Sigmoid colon (tissue), 7 donors: ENCODE measurements around the gene CCL7. TPM values are rescaled to one million over a fixed set of nuclear protein-coding genes. Genes with fewer than 3 reads are reported as not detected.
A peak's percentile ranks its signal among the peaks of the same experiment; 100 is the strongest.

ENCODE experiments used
- DNase-seq: peaks from one replicate; pipeline ENCODE4 v3.0.0-alpha.2; 2019
- H3K27ac ChIP-seq, 4 donors: fragments of 200-600 bp; sonication (generic); one replicate each; pipeline ENCODE4 v1.5.1; 2016 to 2019; ENCODE audit warnings: mild to moderate bottlenecking in 1 of 4
- H3K27me3 ChIP-seq, 3 donors: fragments of 200-600 bp; sonication (generic); one replicate each; pipeline ENCODE4 v1.5.1; 2019; ENCODE audit warnings: mild to moderate bottlenecking in 1 of 3
- H3K36me3 ChIP-seq, 4 donors: fragments of 200-600 bp; sonication (generic); one replicate each; pipeline ENCODE4 v1.5.1; 2016 to 2019
- H3K4me1 ChIP-seq, 4 donors: fragments of 200-600 bp; sonication (generic); one replicate each; pipeline ENCODE4 v1.5.1; 2017 to 2019
- H3K4me3 ChIP-seq, 4 donors: fragments of 200-600 bp; sonication (generic); one replicate each; pipeline ENCODE4 v1.5.1; 2017 to 2019; ENCODE audit warnings: mild to moderate bottlenecking in 2 of 4, moderate library complexity in 1 of 4
- H3K9me3 ChIP-seq, 4 donors: fragments of 200-600 bp in 3 of 4; sonication (generic) in 3 of 4; one replicate each; pipeline versions ENCODE4 v1.5.1 to v1.6.1; 2013 to 2019
- CTCF ChIP-seq, 4 experiments: fragments of 450-650 bp in 3 of 4; fragments of 200-600 bp in 1 of 4; IDR thresholded peaks; one replicate each; pipeline ENCODE4 v1.5.1; 2016 to 2019; ENCODE audit warnings: antibody characterized with exemption in 4 of 4, mild to moderate bottlenecking in 3 of 4, moderate library complexity in 2 of 4
- EP300 ChIP-seq, 4 donors: sonication (generic); formaldehyde crosslinking; IDR thresholded peaks; one replicate each; pipeline ENCODE4 v1.6.1; 2017; ENCODE audit warnings: antibody characterized with exemption in 4 of 4
- POLR2A ChIP-seq, 2 donors: fragments of 450-650 bp; IDR thresholded peaks; one replicate each; pipeline ENCODE4 v1.6.1; 2016; ENCODE audit warnings: antibody characterized with exemption in 2 of 2, mild to moderate bottlenecking in 2 of 2, moderate library complexity in 2 of 2
- POLR2AphosphoS5 ChIP-seq, 4 donors: sonication (generic); formaldehyde crosslinking; IDR thresholded peaks; one replicate each; pipeline ENCODE4 v1.6.1; 2017; ENCODE audit warnings: antibody characterized with exemption in 4 of 4
- WGBS, 2 donors: extraction: QIAGEN DNeasy Blood & Tissue Kit; methylation state at CpG; one replicate each; pipeline ENCODE4 v1.1.7; 2013; 5-methylcytosine and 5-hydroxymethylcytosine counted together
- intact Hi-C: fragments of 100-400 bp; cut with DNase I; formaldehyde crosslinking; loops from one replicate; pipeline ENCODE4 v1.15.1; 2023
- polyA plus RNA-seq, 3 donors: library from polyadenylated mRNA; stranded (reverse); fragments of 200-250 nt; gene quantifications; one replicate each; pipeline ENCODE4 v1.2.3, GENCODE V29; 2013
- total RNA-seq, 4 donors: library from RNA; depleted of rRNA; stranded (reverse); fragments of >200 nt; gene quantifications; one replicate each; pipeline ENCODE4 v1.1.0, GENCODE V29; 2016
- donor health status: healthy with polysubstance abuse.
- donor health status: Bipolar disorder and iron deficiency.
- donor health status: healthy.

The CCL7 gene
- total and polyA plus RNA-seq, 7 donors = 0.13 TPM; not detected in 6

- H3K4me1 ChIP-seq = peaks cover 0 to 71% (median 59%) of the 10 kb centered on the region in 4 donors
- no peaks in the 10 kb centered on the region for H3K27me3 ChIP-seq
- TF ChIP-seq POLR2A (IDR thresholded peaks at IDR 0.05) = no peak
- H3K36me3 ChIP-seq = no peaks in the 10 kb centered on the region
- intact Hi-C loops = no loop called here
- DNase-seq = no peak
- peak overlapping the region in 2 of 4 donors; percentile 39 to 54 for H3K27ac ChIP-seq
- no peaks in the 10 kb centered on the region for H3K9me3 ChIP-seq
- no peak overlapping the region for H3K4me3 ChIP-seq
- WGBS, 2 donors = 89 to 95% methylated on average over 3 of the region's 3 CpGs
These were observed 32.6 kb upstream of the CCL7 start for GRCh38 chr17:34237458-34237857.

- intact Hi-C loops = no loop called here
- 22 to 38% methylated on average over 4 of the region's 4 CpGs for WGBS, 2 donors
- H3K27ac ChIP-seq = peak overlapping the region in 3 of 4 donors; percentile 33 to 50 (median 44)
- no peaks in the 10 kb centered on the region for H3K9me3 ChIP-seq
- TF ChIP-seq CTCF (IDR thresholded peaks at IDR 0.05) = no peak
- peak in 1 of 4 donors; percentile 16 for TF ChIP-seq POLR2AphosphoS5 (IDR thresholded peaks at IDR 0.05)
- TF ChIP-seq EP300 (IDR thresholded peaks at IDR 0.05) = no peak
- no peak for TF ChIP-seq POLR2A (IDR thresholded peaks at IDR 0.05)
- H3K36me3 ChIP-seq = no peaks in the 10 kb centered on the region
- DNase-seq = peak; percentile 85
- peaks cover 0 to 56% (median 33%) of the 10 kb centered on the region in 4 donors for H3K4me1 ChIP-seq
- H3K4me3 ChIP-seq = no peak overlapping the region
- H3K27me3 ChIP-seq = no peaks in the 10 kb centered on the region
These were observed 29.0 kb upstream of the CCL7 start for GRCh38 chr17:34241062-34241461.

- no peaks in the 10 kb centered on the region for H3K9me3 ChIP-seq
- intact Hi-C loops = no loop called here
- DNase-seq = no peak
- peak overlapping the region in 3 of 4 donors; percentile 9 to 37 (median 37) for H3K27ac ChIP-seq
- H3K4me1 ChIP-seq = peaks cover 0 to 48% (median 33%) of the 10 kb centered on the region in 4 donors
- no peak overlapping the region for H3K4me3 ChIP-seq
- 62 to 81% methylated on average over 8 of the region's 8 CpGs for WGBS, 2 donors
- no peaks in the 10 kb centered on the region for H3K27me3 ChIP-seq
- TF ChIP-seq POLR2AphosphoS5 (IDR thresholded peaks at IDR 0.05) (no peak), EP300 (IDR thresholded peaks at IDR 0.05) (no peak), POLR2A (IDR thresholded peaks at IDR 0.05) (no peak), CTCF (IDR thresholded peaks at IDR 0.05) (no peak)
- H3K36me3 ChIP-seq = no peaks in the 10 kb centered on the region
These were observed 27.2 kb upstream of the CCL7 start for GRCh38 chr17:34242587-34243363.

- H3K4me1 ChIP-seq = peaks cover 0 to 48% (median 33%) of the 10 kb centered on the region in 4 donors
- H3K4me3 ChIP-seq = no peak overlapping the region
- no peak for TF ChIP-seq CTCF (IDR thresholded peaks at IDR 0.05)
- TF ChIP-seq POLR2AphosphoS5 (IDR thresholded peaks at IDR 0.05) = peak in 1 of 4 donors; percentile 7
- H3K36me3 ChIP-seq = no peaks in the 10 kb centered on the region
- H3K9me3 ChIP-seq = no peaks in the 10 kb centered on the region
- H3K27ac ChIP-seq = peak overlapping the region in 1 of 4 donors; percentile 37
- DNase-seq = no peak
- H3K27me3 ChIP-seq = no peaks in the 10 kb centered on the region
- WGBS, 2 donors = 62 to 70% methylated on average over 7 of the region's 7 CpGs
- intact Hi-C loops = no loop called here
These were observed 26.4 kb upstream of the CCL7 start for GRCh38 chr17:34243364-34244320.

GRCh38 chr17:34245351-34245905 is 24.6 kb upstream of the CCL7 start:
- Histone ChIP-seq H3K27me3 (no peaks in the 10 kb centered on the region), H3K27ac (no peak overlapping the region), H3K9me3 (no peaks in the 10 kb centered on the region), H3K36me3 (no peaks in the 10 kb centered on the region), H3K4me3 (no peak overlapping the region), H3K4me1 (peaks cover 0 to 54% (median 43%) of the 10 kb centered on the region in 4 donors)
- TF ChIP-seq POLR2AphosphoS5 (IDR thresholded peaks at IDR 0.05) (no peak), EP300 (IDR thresholded peaks at IDR 0.05) (no peak), CTCF (IDR thresholded peaks at IDR 0.05) (no peak), POLR2A (IDR thresholded peaks at IDR 0.05) (no peak)
- WGBS, 2 donors = 66 to 80% methylated on average over 6 of the region's 6 CpGs
- no peak for DNase-seq
- intact Hi-C loops = no loop called here
